GM18909 (cell line): Measurements from ENCODE around the gene CENPS.
"Not testable (repeated sequence)": the region's sequence is repeated elsewhere in the genome, so short reads cannot be mapped to it uniquely, and the experiment has no call there.

ENCODE experiments used
- ATAC-seq: cut with Tn5 transposase; IDR thresholded peaks from one replicate; pipeline ENCODE4 v1.9.1; 2021; ENCODE audit warnings: mild to moderate bottlenecking; ENCODE audit not compliant: unreplicated experiment, poor library complexity

Gene CENPS

DNA sequence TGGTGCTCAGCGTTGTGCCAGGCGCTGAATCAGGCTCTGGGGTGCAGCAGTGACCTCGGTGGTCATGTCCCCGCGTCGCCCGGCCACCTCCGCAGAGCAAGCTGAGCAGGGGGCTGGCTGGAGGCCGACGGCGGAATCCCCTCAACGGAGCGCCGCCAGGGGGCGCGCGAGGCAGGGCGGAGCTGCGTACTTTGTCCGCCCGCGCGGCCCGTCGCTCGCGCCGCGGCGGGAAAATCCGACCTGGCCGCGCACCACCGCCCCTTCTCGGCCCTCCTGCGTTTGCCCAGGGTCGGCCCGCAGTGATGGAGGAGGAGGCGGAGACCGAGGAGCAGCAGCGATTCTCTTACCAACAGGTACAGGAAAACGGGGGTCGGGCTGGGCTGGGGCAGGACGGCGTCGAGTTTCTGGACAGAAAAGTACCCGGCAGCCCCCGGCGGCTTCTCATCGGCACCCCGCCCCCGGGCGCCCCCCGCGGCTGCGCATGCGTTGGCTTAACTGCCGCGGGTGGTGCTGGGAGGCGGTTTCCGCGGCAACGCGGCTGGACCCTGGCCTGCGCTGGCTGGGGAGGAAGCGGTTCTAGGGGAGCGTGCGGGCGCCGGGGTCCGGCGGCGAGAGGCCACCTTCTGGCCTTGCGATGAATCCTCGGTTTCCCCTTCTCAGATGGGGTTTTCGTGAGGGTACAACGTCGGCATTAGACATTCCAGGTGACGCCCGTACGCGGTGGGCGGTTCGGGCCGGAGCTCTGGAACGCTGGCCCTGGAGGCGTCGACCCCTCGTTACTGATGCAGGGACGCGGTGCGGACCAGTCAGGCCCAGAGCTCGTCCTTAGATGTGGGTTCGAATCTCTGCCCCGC lies at the start of gene CENPS:
TSS of gene CENPS (plus strand) at position 218 of the 854 bp plus-strand sequence. CDS start at position 303, 85 bp downstream.
- peak; percentile 82 for ATAC-seq

DNA sequence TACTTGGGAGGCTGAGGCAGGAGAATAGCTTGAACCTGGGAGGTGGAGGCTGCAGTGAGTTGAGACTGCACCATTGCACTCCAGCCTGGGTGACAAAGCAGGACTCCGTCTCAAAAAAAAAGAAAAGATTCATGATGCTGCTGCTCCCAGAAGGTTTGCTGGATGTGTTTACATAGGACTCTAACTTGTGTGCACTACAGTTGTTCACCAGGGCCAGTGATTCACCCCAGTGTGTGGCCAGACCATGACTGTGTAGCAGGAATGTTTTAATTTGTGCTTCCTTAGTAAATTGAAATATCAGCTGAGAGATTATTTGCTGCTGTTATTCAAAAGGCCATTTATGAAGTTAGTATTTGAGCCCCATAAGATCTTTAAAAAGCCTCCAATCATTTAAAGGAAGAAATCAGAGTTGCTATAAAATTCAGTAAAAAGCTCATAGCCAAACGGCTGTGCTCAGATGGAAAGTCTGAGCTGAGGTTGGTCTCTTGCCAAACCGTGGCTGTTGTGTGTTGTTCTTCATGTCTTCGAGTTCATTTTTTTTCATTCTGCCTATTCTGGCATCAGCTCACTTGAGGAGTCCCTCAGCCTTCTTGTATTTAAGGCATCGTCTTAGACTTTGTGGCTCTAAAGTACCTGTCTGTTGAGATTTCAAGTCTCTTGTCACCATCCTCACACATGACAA lies 49.5 kb upstream of the CENPS start:
- ATAC-seq: no peak

DNA sequence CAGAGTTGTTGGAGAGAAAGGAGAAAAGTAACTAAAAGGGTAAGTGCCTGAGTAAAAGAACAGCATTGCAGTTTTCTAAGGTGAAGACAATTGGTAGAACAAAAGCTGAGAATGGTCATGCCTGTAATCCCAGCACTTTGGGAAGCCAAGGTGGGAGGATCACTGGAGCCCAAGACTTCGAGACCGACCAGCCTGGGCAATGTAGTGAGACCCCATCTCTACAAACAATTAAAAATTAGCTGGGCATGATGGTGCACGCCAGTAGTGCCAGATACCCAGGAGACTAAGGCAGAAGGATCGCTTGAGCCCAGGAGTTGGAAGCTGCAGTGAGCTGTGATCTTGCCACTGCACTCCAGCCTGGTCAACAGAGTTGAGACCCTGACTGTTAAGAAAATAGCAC lies 46.6 kb upstream of the CENPS start:
- no peak for ATAC-seq

DNA sequence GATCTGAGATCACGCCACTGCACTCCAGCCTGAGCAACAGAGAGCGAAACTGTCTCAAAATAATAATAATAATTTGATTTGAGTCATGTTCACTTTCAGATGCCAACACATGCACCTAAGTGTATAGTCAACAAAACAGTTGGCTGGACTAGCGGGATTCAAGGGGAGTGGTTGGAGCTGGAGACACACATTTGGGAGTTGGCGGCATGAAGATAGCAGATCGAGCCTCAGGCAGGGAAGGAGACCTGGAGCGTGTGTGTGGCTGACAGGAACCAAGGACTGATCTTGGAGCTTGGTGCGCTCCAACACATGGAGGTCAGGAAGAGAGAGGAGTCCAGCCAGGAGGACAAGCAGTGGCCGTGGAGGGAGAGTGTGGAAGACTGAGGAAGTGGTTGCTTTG lies 46.0 kb upstream of the CENPS start:
- ATAC-seq: no peak

DNA sequence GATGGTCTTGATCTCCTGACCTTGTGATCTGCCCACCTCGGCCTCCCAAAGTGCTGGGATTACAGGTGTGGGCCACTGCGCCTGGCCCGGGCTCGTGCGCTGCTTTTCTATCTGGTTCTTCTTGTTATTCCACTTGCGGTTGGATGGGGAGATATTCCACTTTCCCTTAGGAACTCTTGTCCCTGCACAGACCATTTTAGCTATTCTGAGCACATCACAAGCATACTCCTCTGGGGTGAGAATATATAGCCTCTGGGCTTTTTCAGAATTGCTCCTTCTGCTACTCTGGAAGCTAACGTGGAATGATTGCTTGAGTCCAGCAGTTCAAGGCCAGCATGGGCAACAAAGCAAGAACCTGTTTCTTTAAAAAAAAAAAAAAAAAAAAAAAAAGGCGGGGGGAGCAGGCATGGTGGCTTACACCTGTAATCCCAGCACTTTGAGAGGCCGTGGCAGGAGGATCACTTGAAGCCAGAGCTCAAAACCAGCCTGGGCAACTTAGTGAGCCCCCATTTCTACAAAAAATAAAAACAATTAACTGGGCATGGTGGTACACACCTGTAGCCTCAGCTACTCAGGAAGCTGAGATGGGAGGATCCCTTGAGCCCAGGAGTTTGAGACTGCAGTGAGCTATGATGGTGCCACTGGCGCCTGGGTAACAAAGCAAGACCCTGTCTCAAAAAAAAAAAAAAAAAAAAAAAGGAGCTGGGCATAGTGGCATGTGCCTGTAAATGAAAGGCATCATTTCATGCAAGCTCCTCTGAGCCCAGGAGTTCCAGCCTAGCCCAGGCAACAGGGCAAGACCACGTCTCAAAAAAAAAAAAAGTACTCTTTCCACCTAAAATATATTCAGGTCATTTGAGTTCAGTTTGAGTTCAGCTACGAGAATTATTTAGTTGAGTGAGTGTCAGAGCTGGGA lies 43.2 kb upstream of the CENPS start:
- no peak for ATAC-seq

DNA sequence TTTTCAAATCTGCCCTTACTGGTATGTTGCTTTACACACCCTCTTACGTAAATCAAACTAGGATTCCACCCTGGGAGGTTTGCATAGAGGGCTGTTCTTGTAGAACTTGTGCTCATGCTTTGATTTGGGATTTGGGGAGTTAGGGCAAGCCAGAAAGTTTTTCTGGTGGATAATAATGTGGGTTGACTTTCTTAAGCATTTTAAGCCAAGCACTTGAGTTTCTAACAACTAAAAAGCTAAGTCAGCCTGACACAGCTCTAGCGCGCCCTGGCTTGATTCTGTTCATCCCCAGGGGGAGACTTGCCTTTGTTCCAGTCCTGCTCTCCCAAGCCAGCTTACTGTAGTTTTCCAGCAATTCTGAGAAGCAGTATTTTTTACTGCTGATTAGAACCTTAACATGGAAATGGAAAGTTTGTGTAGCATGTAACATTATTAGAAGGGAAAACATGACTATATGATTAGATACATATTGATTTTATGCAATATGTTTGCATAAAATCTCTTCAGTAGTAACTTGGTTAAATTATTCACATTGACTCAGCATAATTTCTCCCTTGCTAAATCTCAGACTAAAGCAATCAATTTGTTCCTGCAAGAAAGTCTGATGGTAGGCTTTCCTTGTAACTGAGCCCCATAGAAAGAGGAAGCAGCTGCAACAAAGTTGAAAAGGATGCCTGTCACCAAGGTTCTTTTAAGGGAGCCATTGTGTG lies 42.4 kb upstream of the CENPS start:
- no peak for ATAC-seq

DNA sequence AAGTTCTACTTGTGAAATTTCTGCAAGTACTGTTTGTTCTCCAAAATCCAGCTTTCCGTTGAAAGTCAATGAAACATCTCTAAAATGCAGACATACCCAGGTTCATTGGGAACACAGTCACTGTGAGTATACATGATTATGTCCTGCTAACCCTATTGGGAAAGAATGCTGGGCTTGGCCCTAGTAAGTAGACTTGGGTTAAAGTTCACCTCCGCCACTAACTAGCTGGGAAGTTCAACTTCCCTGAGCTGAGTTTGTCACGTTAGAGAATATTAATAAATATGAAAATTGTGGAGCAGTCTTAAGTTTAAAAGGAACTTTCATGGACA lies 41.9 kb upstream of the CENPS start:
- ATAC-seq: no peak

DNA sequence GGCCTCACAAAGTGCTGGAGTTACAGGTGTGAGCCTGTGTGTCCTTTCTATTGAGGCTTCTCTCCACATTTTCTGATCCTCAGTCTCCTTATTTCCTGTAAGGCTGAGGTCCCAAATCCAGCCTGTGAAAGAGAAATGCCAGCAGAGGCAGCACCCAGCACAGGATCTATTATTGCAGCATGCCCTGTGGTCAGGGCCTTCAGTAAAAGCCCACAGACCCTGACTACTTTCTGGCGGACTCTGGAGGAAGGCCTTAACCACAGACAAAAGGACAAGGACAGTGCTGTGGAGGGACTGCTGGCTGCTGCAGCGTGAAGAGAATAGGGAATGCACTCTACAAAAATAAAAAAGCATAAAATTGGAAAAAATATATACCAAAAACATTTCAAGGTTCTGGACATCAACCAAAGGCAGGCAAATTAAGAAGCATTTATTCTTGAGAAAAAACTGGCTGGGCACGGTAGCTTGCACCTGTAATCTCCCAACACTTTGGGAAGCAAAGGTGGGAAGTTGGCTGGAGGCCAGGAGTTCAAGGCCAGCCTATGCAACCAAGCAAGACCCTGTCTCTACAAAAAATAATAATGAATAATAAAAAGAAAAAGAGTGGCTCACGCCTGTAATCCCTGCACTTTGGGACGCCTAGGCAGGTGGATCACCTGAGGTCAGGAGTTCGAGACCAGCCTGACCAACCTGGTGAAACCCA lies 40.8 kb upstream of the CENPS start:
- no peak for ATAC-seq

DNA sequence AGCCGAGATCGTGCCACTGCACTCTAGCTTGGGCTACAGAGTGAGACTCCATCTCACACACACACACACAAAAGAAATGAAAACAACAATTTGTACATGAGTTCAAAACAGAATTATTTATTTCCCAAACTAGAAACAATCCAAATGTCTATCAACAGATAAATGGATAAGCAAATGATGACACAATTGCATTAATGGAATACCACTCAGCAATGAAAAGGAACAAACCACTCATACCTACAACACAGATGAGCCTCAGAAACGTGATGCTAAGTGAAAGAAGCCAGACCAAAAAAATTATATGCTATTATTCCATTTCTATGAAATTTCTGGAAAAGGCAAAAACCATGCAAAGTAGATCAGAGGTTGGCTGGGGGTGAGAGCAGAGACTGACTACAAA lies 33.4 kb upstream of the CENPS start:
- no peak for ATAC-seq

DNA sequence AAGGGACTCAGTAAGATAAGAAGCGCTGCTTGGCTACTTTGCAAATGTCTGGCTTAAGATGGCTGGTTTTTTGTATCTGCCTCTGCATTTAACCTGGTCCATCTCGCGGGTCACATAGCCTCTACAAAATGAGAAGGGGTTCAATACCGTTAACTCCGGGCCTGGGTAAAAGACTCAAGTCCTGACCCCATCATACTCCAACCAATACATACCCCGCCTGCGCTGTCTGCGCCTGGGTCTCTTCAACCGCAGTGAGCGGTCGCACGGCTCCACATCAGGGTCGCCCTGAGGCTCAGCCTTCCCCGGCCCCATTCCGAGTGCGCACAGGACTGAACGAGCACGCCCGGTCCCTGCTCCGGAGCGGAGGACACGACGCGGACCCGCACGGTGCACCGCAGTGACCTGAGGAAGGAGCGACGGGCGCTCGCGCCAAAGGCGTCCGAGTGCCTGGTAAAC lies 31.9 kb upstream of the CENPS start:
- ATAC-seq: no peak

DNA sequence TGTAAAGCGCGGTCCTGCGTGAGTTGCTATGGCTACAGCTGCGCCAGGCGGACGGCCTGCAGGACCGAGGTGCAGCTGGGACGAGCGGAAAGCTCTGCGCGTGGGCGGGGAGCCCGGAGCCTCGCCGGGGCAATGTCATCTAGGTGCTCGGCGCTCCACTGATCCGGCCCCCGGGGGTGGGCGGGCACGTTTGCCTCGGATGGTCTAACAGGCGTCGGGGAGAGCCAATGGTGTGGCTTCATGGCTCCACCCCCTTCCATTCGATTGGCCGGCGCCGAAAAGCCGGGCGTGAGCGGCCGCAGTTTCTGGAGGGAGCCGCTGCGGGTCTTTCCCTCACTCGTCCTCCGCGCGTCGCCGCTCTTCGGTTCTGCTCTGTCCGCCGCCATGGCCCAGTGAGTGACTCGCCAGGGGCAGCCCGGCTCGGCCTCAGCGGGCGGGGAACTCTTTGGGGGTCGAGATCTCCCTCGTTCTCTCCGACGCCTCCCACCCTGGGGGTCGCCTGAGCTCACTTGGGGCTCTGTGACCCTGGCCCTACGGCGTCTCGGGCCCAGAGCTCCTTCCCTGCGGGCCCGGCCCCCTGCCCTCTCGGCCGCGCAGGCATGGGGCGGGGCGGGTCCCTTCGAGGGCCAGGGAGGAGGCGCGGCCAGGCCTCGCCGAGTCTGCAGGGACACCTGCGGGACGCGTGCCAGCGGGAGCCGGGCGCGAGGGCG lies 31.3 kb upstream of the CENPS start, which contains the start of gene PGD:
TSS of gene PGD (plus strand) at position 331 of the 710 bp plus-strand sequence. CDS start at position 385, 54 bp downstream.
- ATAC-seq: peak; percentile 93

DNA sequence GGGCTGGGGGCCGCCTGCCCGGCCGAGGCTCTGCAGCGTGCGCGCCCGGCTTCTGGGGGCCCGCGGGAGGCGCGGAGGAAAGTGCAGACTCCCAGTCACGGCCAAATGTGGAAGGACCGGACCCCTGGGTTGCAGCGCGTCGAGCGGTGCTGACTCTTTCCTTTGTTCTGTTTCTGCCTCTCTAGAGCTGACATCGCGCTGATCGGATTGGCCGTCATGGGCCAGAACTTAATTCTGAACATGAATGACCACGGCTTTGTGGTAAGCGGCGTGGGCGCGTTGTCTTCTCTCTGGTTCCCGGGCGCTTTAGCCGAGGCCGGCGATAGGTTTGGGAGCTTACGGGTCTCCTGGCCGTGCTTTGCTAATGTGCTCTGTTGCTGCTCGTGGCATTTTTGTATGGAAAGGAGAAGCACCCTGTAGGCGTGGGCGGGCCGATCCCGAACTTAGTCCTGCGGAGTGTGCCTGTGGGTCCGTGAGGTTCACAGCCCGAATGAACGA lies 30.7 kb upstream of the CENPS start:
- ATAC-seq: no peak

DNA sequence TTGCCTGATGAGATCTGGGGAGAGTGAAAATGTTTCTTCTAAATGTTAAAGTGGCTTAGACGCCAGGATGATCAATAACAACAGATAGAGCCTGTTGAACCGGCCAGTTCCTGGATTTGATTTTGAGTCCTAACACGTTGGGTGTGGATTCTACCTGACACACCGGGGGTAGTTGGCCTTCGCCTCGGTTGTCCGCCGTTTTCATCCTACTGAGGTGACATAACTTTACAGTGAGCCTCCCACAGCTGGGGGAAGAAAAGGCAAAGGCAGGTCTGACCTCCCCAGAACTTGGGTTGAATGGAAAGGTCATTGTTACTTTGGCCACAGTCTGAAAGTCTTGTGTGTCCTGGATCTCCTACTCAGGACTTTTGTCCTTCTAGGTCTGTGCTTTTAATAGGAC lies 30.2 kb upstream of the CENPS start:
- no peak for ATAC-seq

DNA sequence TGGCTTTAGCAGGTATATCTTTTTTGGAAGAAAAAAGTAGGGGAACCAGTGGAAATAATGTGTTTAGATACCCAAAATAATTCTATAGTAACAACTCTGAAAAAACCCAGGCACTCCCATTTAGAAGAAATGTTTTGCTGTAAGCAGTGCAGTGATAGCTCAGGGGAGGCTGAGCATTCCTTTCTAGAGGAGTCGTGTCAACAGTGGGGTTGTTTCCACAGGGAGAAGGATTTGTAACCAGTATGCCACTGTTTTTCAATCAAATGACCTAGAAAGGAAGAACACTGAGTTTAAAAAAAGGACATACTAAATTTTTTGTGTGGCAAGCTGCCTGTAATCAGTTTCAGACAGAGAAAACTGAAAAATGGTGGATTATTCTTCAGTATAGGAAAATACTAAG lies 29.0 kb upstream of the CENPS start:
- no peak for ATAC-seq

DNA sequence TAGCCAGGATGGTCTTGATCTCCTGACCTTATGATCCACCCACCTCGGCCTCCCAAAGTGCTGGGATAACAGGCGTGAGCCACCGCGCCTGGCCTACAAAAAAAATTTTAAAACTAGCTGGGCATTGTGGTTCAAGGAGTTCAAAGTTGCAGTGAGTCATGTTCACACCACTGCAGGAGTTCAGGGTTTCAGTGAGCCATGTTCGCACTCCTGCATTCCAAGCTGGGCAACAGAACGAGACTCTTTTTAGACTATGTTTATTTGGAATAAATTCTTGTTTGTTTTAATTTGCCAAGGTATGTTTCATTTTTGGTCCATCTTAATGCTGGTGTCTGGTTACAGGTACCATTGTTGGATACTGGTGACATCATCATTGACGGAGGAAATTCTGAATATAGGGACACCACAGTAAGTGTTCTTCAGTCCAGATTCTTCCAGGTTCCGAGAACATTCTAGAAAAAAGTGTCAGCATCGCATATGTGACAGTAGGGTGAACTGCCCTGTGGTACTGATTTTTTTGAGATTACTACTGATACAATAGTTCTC lies 27.4 kb upstream of the CENPS start:
- no peak for ATAC-seq

DNA sequence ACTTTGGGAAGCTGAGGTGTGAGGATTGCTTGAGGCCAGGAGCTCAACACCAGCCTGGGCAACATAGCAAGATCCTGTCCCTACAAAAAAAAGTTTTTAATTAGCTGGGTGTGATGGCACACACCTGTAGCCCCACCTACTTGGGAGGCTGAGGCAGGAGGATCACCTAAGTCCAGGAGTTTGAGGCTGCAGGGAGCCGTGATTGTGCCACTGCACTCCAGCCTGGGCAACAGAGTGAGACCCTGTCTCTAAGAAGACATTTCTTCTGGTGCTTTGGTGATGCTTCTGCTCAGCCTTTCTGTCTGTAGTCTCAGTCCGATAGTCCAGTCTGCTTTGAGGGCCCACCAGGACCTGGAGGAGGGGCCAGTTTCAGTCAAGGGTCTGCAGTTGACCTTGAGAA lies 23.0 kb upstream of the CENPS start:
- no peak for ATAC-seq

DNA sequence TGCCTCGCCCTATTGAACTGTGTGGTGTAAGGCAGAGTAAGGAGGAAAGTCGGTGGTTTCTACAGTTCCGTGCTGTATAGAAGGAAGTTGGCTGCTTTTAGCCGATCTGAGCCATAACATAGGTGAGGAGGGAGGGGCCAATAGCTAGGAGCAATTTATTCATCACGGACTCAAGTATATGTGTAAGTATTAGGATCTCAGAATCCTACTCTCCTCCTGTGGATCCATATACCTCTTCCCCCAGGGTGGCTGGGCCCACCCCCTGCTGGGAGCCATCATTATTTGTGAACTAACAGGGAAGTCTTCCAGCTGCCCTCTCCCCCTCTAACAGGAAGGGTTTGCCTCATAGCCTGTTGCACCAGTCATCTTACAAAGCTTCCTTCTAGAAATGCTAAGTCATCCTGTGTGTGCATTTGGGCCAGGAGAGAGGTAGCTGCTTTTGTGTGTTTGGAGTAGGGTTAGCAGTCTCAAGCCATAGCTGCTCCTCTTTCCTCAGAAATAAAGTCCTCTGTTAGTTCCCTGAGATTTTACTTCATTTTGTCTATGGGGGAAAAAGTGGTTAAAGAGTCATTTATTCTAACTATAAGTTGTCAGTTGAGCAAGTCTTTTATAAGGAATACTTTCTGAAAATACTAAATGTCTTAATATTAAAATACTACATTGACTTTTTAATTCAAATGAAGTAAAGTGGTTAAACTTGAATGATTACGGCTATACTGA lies 14.9 kb upstream of the CENPS start:
- ATAC-seq: no peak

DNA sequence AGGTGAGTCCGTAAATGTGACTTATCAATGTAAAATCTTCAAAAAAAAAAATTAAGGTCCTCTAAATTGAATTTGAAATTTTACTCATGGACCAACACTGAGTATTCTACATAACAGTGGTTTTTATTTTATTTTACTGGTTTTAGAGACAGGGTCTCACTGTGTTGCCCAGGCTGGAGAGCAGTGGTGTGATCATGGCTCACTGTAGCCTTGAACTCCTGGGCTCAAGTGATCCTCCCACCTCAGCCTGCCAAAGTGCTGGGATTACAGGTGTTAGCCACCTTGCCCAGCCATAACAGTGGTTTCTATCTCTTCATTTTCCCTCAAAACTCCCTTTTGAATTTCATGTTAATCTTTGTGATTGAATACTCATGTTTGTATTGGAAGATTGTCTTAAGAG lies 14.3 kb upstream of the CENPS start:
- ATAC-seq: not testable (repeated sequence)
